Astrocyte of the cerebellum (primary cell): ENCODE data around the gene STPG4.

Source experiments
- DNase-seq: peaks from one replicate; pipeline ENCODE4 v3.0.0-alpha.2; 2011; ENCODE audit warnings: low read depth
- H3K4me3 ChIP-seq: 2 replicates; pipeline ENCODE4 v1.5.1; 2011; ENCODE audit warnings: mild to moderate bottlenecking, low read depth, low read length, moderate library complexity
- CTCF ChIP-seq: IDR thresholded peaks from 2 replicates; pipeline ENCODE4 v1.5.1; 2012; ENCODE audit warnings: low read length, low read depth, moderate library complexity, mild to moderate bottlenecking; ENCODE audit errors: missing control alignments
- in situ Hi-C: cut with HindIII; loops from 2 replicates; pipeline ENCODE4 v1.10.0; 2017; ENCODE audit warnings: low sequenced_read_pairs

Gene STPG4

GRCh38 chr2:47196046-47196445, 40.9 kb upstream of the STPG4 start:
- TF ChIP-seq CTCF, result no peak
- in situ Hi-C loops, result no loop called here
- no peak for DNase-seq
- no peak overlapping the region for H3K4me3 ChIP-seq

GRCh38 chr2:47195148-47195547, 40.0 kb upstream of the STPG4 start:
- in situ Hi-C loops, result no loop called here
- H3K4me3 ChIP-seq, result no peak overlapping the region
- DNase-seq, result no peak
- no peak for TF ChIP-seq CTCF

DNA sequence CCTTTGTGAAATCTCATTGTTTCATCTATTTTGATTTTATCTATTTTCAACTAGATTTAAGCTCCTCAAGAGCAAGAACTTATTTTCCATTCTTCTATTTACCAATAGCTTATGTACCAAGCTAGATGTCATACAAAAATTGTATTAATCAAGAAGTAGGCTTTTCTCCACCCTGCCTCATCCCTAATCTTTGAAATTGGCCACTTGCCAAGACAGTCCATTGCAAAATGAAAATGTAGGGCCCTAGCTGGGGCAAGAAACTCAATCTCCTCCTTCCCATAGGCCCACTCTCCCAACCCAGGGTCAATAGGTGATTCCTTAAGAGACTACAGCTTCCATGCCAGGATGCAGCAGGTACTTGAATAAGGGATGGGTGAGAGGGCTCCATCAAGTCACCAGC, 39.3 kb upstream of the STPG4 start:
- no peak overlapping the region for H3K4me3 ChIP-seq
- no peak for TF ChIP-seq CTCF
- in situ Hi-C loops, result no loop called here
- DNase-seq, result no peak

DNA sequence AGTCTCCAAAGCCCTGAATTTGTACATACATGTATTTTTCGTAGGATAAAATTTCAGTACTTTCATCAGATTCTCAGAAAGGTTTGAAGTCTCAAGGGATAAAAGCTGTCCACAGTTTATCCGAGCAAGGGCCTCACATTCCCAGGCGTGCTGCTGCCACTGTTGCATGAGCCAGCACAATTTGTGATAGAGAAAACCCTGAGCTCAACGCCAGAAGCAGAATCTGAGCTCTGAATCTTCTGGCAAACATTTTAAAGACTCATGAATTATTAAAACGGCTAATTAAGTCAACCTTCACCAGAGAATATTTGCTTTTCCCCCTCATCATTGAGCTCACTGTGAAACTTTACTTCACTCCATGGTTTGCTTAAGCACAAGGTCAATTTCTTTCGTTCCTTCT, 38.5 kb upstream of the STPG4 start:
- in situ Hi-C loops, result no loop called here
- no peak for DNase-seq
- H3K4me3 ChIP-seq, result no peak overlapping the region

GRCh38 chr2:47190188-47190881, 35.2 kb upstream of the STPG4 start:
- DNase-seq, result no peak
- TF ChIP-seq CTCF, result no peak
- H3K4me3 ChIP-seq, result no peak overlapping the region
- in situ Hi-C loops, result no loop called here

More for the DNA sequence above, 38.5 kb upstream of the STPG4 start:
- TF ChIP-seq CTCF, result no peak

GRCh38 chr2:47189635-47190034, 34.5 kb upstream of the STPG4 start:
- DNase-seq, result peak; percentile 88
- no peak overlapping the region for H3K4me3 ChIP-seq
- in situ Hi-C loops, result no loop called here
- no peak for TF ChIP-seq CTCF
